ENCODE measurements around the gene OBSCN. TPM values are rescaled to one million over a fixed set of nuclear protein-coding genes. Genes with fewer than 3 reads are reported as not detected.

The OBSCN gene
- total RNA-seq, 1 experiment from 2014 or later = 1.1 TPM

DNA sequence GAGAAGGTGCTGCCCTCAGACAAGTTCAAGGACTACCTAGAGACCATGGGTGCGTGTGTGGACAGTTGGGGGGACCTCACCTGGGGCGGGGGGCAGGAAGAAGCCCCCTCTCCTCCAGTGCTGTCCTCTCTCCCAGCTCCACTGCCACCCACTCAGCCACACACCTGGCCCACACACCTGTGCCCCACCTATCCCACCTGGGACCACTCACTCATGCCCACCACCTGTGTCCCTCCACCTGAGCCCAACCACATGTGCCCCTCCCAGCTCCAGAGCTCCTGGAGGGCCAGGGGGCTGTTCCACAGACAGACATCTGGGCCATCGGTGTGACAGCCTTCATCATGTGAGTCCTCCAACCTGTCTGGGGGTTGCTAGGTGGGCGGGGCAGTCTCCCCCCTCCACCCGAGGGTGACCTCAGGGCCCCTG lies 169.8 kb downstream of the OBSCN start:
- DNase-seq (ENCODE audit: low spot score) = no peak

DNA sequence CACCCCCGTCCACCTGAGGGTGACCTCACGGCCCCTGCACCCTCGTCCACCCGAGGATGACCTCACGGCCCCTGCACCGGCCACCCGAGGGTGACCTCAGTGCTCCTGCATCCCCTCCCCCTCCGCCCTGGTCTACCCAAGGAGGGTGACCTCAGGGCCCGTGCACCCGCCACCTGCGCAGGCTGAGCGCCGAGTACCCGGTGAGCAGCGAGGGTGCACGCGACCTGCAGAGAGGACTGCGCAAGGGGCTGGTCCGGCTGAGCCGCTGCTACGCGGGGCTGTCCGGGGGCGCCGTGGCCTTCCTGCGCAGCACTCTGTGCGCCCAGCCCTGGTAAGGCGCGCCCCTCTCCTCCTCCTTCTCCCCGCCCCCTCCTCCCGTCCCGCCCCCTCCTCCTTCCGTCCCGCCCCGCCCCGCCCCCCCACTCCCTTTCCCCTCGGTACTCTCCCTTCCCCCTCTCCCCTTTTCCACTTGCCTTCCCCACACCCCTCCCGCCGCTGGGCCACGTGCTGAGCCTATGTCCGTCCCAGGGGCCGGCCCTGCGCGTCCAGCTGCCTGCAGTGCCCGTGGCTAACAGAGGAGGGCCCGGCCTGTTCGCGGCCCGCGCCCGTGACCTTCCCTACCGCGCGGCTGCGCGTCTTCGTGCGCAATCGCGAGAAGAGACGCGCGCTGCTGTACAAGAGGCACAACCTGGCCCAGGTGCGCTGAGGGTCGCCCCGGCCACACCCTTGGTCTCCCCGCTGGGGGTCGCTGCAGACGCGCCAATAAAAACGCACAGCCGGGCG lies 170.4 kb downstream of the OBSCN start:
- no peak for DNase-seq (ENCODE audit: low spot score)

DNA sequence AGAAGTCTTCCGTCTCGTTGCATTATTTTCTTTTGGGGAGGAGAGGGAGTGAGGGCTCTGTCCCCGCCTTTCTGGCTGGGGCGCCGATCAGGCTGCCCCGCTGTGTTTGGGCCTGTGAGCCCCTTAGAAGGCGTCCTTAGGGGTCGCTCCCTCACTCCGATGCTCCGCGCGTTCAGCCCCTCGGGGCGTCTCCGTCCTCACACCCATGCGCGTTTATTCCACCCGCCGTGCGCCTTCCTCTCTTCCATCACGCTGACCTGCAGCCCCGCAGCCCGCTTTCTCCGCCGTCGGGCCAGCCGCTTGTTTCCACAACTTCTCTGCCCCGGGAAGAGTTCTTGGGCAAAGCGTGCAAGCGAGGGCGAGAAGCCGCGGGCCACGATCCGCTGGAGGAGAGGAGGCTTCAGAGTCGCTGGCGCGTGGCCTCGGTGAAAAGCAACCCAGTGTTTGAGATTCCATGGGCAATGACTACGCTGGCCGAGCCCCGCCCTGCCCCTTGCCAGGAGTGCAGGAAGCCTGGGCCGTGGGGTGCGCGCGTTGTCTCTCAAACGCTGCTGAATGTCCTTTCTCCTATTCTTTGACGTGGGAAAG lies 171.1 kb downstream of the OBSCN start:
- no peak for DNase-seq (ENCODE audit: low spot score)

- no peak for DNase-seq (ENCODE audit: low spot score)
Observed at GRCh38 chr1:228379666-228380065, 171.8 kb downstream of the OBSCN start.

- no peak for DNase-seq (ENCODE audit: low spot score)
Observed at GRCh38 chr1:228381356-228381755, 173.5 kb downstream of the OBSCN start.

DNA sequence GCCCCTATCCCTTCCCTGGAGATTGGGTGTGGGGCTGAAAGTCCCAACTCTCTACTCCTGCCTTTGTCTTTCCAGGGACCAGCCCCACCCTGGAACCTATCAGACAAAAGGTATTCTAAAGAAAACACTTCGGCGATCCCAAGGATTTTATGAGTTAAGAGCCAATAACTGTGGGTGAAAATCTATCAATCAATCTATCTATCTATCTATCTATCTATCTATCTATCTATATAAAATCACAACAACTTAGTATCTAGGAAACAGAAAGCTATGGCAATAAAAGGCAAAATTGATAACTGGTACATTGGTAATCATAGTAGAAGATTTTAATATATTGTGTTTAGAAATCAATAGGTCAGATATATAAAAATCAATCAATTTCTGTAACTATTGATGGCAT lies 175.9 kb downstream of the OBSCN start:
- DNase-seq (ENCODE audit: low spot score) = no peak

DNA sequence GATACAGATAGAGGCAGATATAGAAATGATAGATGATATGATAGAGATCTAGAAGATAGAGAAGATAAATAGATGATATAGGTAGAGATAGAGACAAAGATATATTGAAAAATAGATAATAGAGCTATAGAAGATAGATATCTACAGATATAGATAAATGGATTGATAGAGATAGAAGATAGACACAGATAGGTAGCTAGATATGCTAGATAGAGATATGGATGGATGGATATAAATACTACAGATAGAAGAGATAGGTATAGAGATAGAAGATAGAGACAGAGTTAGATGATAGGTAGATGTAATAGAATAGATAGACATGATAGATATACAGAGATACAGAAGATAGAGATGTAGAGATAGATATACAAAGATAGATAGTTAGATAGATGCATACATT lies 177.4 kb downstream of the OBSCN start:
- no peak for DNase-seq (ENCODE audit: low spot score)

- no peak for DNase-seq (ENCODE audit: low spot score)
Observed at GRCh38 chr1:228387321-228387720, 179.5 kb downstream of the OBSCN start.

- no peak for DNase-seq (ENCODE audit: low spot score)
Observed at GRCh38 chr1:228390649-228391048, 182.8 kb downstream of the OBSCN start.

GRCh38 chr1:228391411-228392020 lies 183.7 kb downstream of the OBSCN start:
- DNase-seq (ENCODE audit: low spot score) = no peak

DNA sequence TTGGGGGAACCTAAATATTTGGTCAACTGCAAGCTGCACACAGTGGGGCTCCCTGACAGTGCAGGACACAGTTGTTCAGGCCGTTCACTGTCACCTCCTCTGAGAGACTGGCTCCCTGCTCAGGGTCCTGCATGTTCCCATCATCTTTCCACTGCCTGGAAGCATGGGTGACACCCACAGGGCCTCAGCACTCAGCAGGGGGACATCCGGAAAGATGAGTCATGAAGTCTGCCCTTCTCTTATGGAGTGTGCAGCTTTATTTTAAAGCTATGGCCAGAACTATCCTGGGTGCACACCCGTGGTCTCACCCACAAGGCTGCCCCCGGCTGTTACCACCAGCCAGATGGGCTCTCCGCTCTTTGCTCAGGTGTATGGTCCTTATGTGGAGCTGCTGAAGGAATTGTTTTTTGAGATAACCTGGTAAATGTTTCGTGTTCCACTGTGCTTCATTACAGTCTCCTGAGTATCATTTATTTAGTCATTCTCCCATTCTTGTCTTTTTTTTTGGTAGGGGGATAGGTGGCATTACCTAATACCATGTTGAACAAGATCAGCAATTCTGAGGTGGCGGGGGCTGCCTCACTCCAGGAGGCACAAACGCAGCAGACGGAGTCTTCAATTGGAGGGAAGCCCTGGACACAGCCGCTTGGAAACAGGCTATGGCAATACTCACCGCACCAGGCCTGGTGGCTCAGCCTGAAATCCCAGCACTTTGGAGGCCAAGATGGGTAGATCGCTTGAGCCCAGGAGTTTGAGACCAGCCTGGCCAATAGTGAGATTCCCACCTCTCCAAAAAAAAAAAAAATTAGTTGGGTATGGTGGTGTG lies 184.5 kb downstream of the OBSCN start:
- no peak for DNase-seq (ENCODE audit: low spot score)

DNA sequence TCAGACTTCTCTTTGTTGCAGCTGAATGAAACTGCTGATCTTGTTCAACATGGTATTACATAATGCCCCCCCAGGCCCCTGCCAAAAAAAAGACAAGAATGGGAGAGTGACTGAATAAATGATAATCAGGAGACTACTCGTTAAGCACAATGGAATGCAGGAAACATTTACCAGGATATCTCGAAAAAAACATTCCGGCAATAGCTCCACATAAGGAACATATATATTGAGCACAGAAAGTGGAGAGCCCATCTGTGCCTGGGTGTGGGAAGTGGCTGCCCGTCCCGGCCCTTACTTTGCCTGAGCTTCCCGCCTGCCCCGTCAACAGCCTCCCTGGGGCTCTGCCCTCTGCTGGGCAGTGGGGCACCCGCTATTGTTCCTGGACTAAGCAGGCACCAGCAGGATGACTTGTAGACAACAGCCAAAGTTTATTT lies 185.4 kb downstream of the OBSCN start:
- DNase-seq (ENCODE audit: low spot score) = peak; percentile 31

DNA sequence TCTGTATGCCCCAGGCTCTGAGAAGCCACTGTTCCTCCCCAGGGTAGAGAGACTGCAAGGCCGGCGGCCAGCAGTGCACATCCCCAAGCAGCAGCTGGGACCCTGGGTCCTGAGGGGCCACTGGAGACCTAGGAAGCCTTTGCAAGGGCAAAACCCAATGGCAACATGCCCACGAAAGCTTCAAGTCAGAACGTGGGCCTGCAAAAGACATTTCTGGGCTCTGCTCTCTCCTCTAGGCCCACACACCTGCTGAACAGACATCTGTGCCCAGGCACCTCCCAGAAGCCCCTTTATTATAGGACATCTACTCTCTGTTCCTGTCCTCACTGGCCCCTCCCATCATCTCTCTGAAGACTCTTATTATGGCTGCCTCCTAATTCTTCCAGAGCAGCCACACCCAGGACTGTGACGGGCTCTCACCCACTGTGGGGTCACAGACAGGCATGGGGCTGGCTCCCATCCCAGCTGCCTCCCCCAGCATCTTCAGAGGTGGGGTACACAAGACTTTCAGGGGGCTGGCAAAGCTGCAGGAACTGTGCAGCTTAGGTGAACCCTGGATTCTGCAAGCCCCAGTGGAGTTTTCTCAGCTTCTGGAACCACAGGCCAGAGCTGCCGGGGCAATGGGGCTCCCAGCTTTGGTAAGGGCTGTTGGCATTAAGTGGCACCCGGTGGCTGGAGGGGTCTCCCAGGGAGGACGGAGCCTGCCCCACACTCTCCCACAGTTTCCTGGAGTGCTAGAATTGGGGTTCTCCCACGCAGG lies 186.1 kb downstream of the OBSCN start:
- no peak for DNase-seq (ENCODE audit: low spot score)

GRCh38 chr1:228394571-228395394 lies 186.9 kb downstream of the OBSCN start:
- no peak for DNase-seq (ENCODE audit: low spot score)

DNA sequence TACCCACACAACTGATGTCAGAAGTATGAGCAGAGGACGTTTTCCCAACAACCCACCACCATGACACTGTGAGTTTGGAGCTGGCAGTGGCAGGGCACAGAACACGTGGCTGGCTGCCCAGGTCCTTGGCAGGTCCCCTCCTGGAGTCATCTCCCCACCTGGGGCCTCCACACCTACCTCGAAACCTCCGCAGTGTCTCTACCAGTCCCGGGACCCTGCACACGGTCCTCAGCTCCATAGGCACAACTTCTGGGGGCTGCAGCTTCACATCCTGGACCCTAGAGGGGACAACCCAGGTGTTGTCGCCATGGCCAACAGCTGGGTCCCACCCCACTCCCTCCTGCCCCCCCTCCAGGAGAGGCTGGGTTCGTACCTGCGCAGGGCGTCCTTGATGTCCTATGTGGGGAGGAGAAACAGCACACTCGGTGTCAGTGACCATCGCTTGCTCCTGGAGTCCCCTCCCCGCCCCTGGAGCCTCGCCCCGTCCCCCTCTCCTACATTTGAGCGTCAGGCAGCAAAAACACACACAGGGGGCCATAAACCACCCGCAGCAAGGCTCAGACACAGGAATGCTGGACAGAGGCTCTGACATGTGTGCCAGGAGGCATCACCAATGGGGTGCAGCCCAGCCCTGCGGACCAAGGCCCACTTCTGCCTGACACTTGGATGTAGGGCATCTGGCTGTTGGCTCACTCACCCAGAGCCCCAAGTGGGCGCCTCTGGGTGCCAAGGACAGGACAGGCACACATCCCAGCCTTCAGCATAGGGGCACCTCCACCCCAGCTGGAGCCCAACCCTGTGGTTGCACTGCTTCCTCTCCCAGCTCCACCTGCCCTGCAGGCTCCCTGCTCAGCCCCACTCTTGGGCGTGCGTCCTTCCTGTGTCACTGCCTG lies 189.2 kb downstream of the OBSCN start:
- DNase-seq (ENCODE audit: low spot score) = no peak

DNA sequence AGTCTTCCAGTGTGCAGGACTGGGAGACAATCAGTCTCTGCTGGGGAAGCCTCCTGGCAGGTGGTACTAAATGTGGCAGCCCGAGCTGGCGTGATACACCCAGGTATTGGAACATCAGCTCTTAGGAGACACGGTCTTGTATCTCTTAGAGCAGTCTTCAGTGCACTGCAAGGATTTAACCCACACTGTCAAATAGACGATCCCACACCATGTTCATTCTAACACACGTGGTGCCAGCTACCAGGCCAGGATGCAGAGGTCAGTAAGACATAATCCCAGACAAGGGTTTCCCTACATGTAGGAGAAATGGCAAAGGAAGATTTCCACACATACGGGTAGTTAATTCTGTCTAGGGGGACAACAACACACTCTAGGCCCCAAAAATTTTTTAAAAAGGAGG lies 190.1 kb downstream of the OBSCN start:
- no peak for DNase-seq (ENCODE audit: low spot score)

GRCh38 chr1:228398741-228399461 lies 191.1 kb downstream of the OBSCN start:
- no peak for DNase-seq (ENCODE audit: low spot score)

GRCh38 chr1:228399531-228400236 lies 191.8 kb downstream of the OBSCN start:
- DNase-seq (ENCODE audit: low spot score) = no peak

Data from H4 (cell line).